ENCODE measurements around the gene PPM1H.

PPM1H gene

DNA sequence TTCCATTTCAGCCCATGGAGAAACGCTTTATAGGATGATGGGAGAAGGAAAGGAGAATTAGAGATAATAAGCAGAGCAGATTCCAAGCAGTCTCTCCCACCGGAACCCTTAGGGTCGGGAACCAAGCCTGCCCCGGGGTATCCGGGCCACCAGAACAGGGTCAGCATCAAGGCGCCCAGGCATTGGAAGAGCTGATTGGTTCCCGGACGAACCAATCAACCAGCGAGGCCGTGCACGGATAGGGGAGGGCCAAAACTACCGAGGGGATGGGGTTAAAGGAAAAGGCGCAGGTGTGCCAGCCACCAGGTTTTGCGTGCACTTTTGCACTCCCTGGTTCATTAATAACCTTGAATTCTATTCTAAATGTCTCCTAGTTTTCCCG lies 1.7 kb downstream of the PPM1H start:
- Mint-ChIP-seq H3K9me3 (no peaks in the 10 kb centered on the region), H3K4me3 (peak overlapping the region; percentile 97), H3K27ac (no peak overlapping the region), H3K4me1 (peaks cover 47% of the 10 kb centered on the region), H3K27me3 (ENCODE audit: low read depth, poor library complexity) (peaks cover 17% of the 10 kb centered on the region), H3K36me3 (ENCODE audit: low read depth) (no peaks in the 10 kb centered on the region)
- DNase-seq = peak; percentile 19
- TF ChIP-seq CTCF (IDR thresholded peaks at IDR 0.05) = no peak

GRCh38 chr12:62931477-62931876 lies 3.5 kb downstream of the PPM1H start:
- no peak for DNase-seq
- no peaks in the 10 kb centered on the region for H3K36me3 Mint-ChIP-seq (ENCODE audit: low read depth)
- no peak overlapping the region for H3K27ac Mint-ChIP-seq
- H3K4me1 Mint-ChIP-seq = peaks cover 47% of the 10 kb centered on the region
- H3K4me3 Mint-ChIP-seq = no peak overlapping the region
- peaks cover 13% of the 10 kb centered on the region for H3K27me3 Mint-ChIP-seq (ENCODE audit: low read depth, poor library complexity)
- no peak for TF ChIP-seq CTCF (IDR thresholded peaks at IDR 0.05)
- no peaks in the 10 kb centered on the region for H3K9me3 Mint-ChIP-seq

DNA sequence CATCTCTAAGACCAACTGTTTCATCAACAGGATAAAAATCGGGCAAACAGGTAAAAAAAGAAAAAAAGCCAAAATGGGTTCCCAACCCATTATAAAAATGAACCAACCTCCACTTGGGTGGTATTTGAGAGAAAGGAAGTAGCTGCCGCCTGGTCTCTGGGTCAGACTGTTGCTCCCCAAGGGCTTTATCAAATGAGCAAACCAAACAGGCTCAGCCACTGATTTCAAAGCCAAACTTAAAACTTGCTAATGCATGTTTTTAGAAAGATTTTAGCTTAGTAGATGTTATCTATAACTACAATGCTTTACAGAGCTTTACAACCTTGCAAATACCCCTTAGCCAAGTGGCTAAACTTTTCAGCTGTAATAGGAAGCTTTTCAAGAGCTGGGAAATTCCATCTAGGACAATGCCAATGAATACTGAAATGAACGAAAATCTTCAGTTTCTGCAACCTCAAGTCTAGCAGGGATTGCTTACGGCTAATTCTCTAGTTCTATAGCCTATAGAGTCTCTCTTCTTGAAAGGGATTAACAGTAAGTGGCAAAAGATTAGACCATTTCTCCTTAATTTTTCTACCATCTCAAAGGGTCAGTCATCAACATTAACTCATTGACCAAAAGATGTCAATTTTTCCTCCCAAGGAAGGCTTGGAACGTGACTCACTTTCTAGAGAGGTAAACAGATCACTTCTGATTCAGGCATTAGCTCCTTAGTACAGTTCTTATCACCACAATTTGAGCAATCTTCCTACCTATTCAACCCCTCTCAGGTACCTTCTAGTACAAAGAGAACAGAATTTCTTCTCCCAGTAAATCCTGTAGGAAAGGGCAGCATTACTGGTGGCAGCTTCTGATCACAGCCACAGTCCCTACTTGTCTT lies 4.2 kb downstream of the PPM1H start:
- DNase-seq = no peak
- H3K36me3 Mint-ChIP-seq (ENCODE audit: low read depth) = no peaks in the 10 kb centered on the region
- no peak overlapping the region for H3K27ac Mint-ChIP-seq
- peaks cover 13% of the 10 kb centered on the region for H3K27me3 Mint-ChIP-seq (ENCODE audit: low read depth, poor library complexity)
- H3K4me3 Mint-ChIP-seq = no peak overlapping the region
- TF ChIP-seq CTCF (IDR thresholded peaks at IDR 0.05) = no peak
- H3K4me1 Mint-ChIP-seq = peaks cover 47% of the 10 kb centered on the region
- H3K9me3 Mint-ChIP-seq = no peaks in the 10 kb centered on the region

- Mint-ChIP-seq H3K27ac (no peak overlapping the region), H3K4me3 (no peak overlapping the region), H3K36me3 (ENCODE audit: low read depth) (peaks cover 4% of the 10 kb centered on the region), H3K27me3 (ENCODE audit: low read depth, poor library complexity) (peaks cover 7% of the 10 kb centered on the region), H3K4me1 (peaks cover 38% of the 10 kb centered on the region), H3K9me3 (no peaks in the 10 kb centered on the region)
- no peak for DNase-seq
- TF ChIP-seq CTCF (IDR thresholded peaks at IDR 0.05) = no peak
These were observed 6.3 kb downstream of the PPM1H start for GRCh38 chr12:62928632-62929031.

- Mint-ChIP-seq H3K27me3 (ENCODE audit: low read depth, poor library complexity) (no peaks in the 10 kb centered on the region), H3K9me3 (no peaks in the 10 kb centered on the region), H3K4me1 (peaks cover 10% of the 10 kb centered on the region), H3K4me3 (no peak overlapping the region), H3K27ac (no peak overlapping the region), H3K36me3 (ENCODE audit: low read depth) (peaks cover 4% of the 10 kb centered on the region)
- TF ChIP-seq CTCF (IDR thresholded peaks at IDR 0.05) = no peak
- no peak for DNase-seq
These were observed 9.3 kb downstream of the PPM1H start for GRCh38 chr12:62925680-62926079.

- Mint-ChIP-seq H3K27me3 (ENCODE audit: low read depth, poor library complexity) (no peaks in the 10 kb centered on the region), H3K4me1 (peaks cover 4% of the 10 kb centered on the region)
These were observed 10.9 kb downstream of the PPM1H start for GRCh38 chr12:62924084-62924483.

More at GRCh38 chr12:62924084-62924483, 10.9 kb downstream of the PPM1H start:
- TF ChIP-seq CTCF (IDR thresholded peaks at IDR 0.05) = no peak
- no peak for DNase-seq
- no peak overlapping the region for H3K4me3 Mint-ChIP-seq
- peaks cover 4% of the 10 kb centered on the region for H3K36me3 Mint-ChIP-seq (ENCODE audit: low read depth)
- H3K27ac Mint-ChIP-seq = no peak overlapping the region
- no peaks in the 10 kb centered on the region for H3K9me3 Mint-ChIP-seq
